Panc1 (cell line): ENCODE results near the gene MAP1B. TPM values are rescaled to one million over a fixed set of nuclear protein-coding genes. Genes with fewer than 3 reads are reported as not detected.
A peak's percentile ranks its signal among the peaks of the same experiment; 100 is the strongest.

ENCODE experiments used
- ATAC-seq: fragments of 200-7000 bp; cut with Tn5 transposase; 2 replicates; pipeline ENCODE4 v1.9.1; 2020; ENCODE audit warnings: mild to moderate bottlenecking, moderate library complexity
- BruUV-seq: library from RNA; stranded (reverse); fragments of 400-500 nt; replicated peaks from 2 replicates; lab custom pipeline; 2021; lab: Mats Ljungman, UMichigan
- CTCF ChIA-PET: fragments of 300-600 bp; sonication (Branson Sonifier 250); formaldehyde crosslinking; loops from one replicate; lab custom pipeline; 2022; ENCODE audit warnings: antibody characterized with exemption; lab: Charles Lee
- POLR2A ChIA-PET: fragments of 300-600 bp; sonication (Branson Sonifier 250); formaldehyde crosslinking; loops from one replicate; lab custom pipeline; 2022; ENCODE audit warnings: antibody characterized with exemption; lab: Charles Lee
- DNase-seq: peaks from one replicate; pipeline ENCODE4 v3.0.0-alpha.2; 2010; ENCODE audit warnings: low read depth, low spot score
- H3K27ac ChIP-seq: 2 replicates; pipeline ENCODE4 v1.5.1; 2011; ENCODE audit warnings: mild to moderate bottlenecking, low read length, inconsistent platforms
- H3K27me3 ChIP-seq: fragments of 200-500 bp; sonication (Bioruptor generic); 2 replicates; pipeline ENCODE4 v1.6.0; 2014; ENCODE audit warnings: low read length, inconsistent platforms; ENCODE audit not compliant: control insufficient read depth, insufficient read depth
- H3K36me3 ChIP-seq: fragments of 200-500 bp; sonication (Bioruptor generic); 2 replicates; pipeline ENCODE4 v1.5.1; 2014; ENCODE audit warnings: inconsistent platforms, mild to moderate bottlenecking, low read length, moderate library complexity; ENCODE audit not compliant: control insufficient read depth, insufficient read depth
- H3K4me1 ChIP-seq: 2 replicates; pipeline ENCODE4 v1.5.1; 2011; ENCODE audit warnings: inconsistent platforms, mild to moderate bottlenecking, low read length, moderate library complexity; ENCODE audit not compliant: control insufficient read depth, insufficient read depth
- H3K4me3 ChIP-seq, 2 experiments: 2 replicates each; pipeline ENCODE4 v1.5.1; 2011 to 2012; ENCODE audit warnings: low read depth in 2 of 2, low read length in 2 of 2, mild to moderate bottlenecking in 2 of 2, inconsistent platforms in 1 of 2, moderate library complexity in 1 of 2
- H3K9me3 ChIP-seq: fragments of 200-500 bp; sonication (Bioruptor generic); 2 replicates; pipeline ENCODE4 v1.5.1; 2014; ENCODE audit warnings: low read depth, mild to moderate bottlenecking, inconsistent platforms, low read length, moderate library complexity; ENCODE audit not compliant: control insufficient read depth, insufficient read depth
- CTCF ChIP-seq: fragments of 450-650 bp; IDR thresholded peaks from 2 replicates; pipeline ENCODE4 v1.5.1; 2017; ENCODE audit warnings: mild to moderate bottlenecking
- POLR2AphosphoS5 ChIP-seq: IDR thresholded peaks from 2 replicates; pipeline ENCODE4 v1.6.1; 2012; ENCODE audit warnings: mild to moderate bottlenecking, low read depth, low read length, moderate library complexity
- REST ChIP-seq, 2 experiments: IDR thresholded peaks; 2 replicates each; pipeline ENCODE4 v1.6.1; 2011 to 2012; ENCODE audit warnings: low read depth in 2 of 2, control low read depth in 1 of 2, low read length in 1 of 2, mild to moderate bottlenecking in 1 of 2, moderate library complexity in 1 of 2; ENCODE audit not compliant: insufficient read depth in 1 of 2
- SIN3A ChIP-seq: IDR thresholded peaks from 2 replicates; pipeline ENCODE4 v1.6.1; 2012; ENCODE audit warnings: low read depth, mild to moderate bottlenecking, low read length, moderate library complexity, borderline replicate concordance; ENCODE audit not compliant: insufficient read depth
- TCF7L2 ChIP-seq: IDR thresholded peaks from 2 replicates; pipeline ENCODE4 v1.6.1; 2011; ENCODE audit warnings: mild to moderate bottlenecking, low read depth, low read length, inconsistent platforms
- in situ Hi-C: cut with HindIII; loops from 2 replicates; pipeline ENCODE4 v1.10.0; 2016; ENCODE audit warnings: low sequenced_read_pairs, low pct_unique_long_range_greater_than_20kb
- intact Hi-C: fragments of 100-400 bp; cut with micrococcal nuclease; formaldehyde crosslinking; loops from one replicate; pipeline ENCODE4 v1.10.0; 2022; ENCODE audit not compliant: unreplicated experiment
- total RNA-seq: library from RNA; stranded (reverse); gene quantifications from one replicate; pipeline ENCODE4 v1.2.1, GENCODE V29; 2021; ENCODE audit not compliant: unreplicated experiment

Gene MAP1B
- total RNA-seq, 1 experiment from 2014 or later: 82.3 TPM

GRCh38 chr5:72133212-72133990 lies 26.1 kb downstream of the MAP1B start:
- intact Hi-C loops (loop anchor here (10.0 kb wide), 1 partner anchor 141 kb away; no protein-coding TSS in a partner anchor), in situ Hi-C loops (no loop called here)
- Histone ChIP-seq H3K36me3 (no peaks in the 10 kb centered on the region; the same call in 1 of the 2 replicates), H3K27me3 (no peaks in the 10 kb centered on the region), H3K4me3 (no peak overlapping the region), H3K9me3 (no peaks in the 10 kb centered on the region), H3K4me1 (no peaks in the 10 kb centered on the region; the same call in 1 of the 2 replicates), H3K27ac (no peak overlapping the region)
- ATAC-seq (peak; percentile 42; the same call in 1 of the 2 replicates), DNase-seq (peak; percentile 45)
- TF ChIP-seq SIN3A: no peak
- TF ChIP-seq REST (IDR thresholded peaks at IDR 0.05; ENCODE audit: insufficient read depth in 1 of 2, low read depth in 2 of 2, low read length in 1 of 2): no peak
- TF ChIP-seq CTCF: no peak
- no peak for TF ChIP-seq POLR2AphosphoS5
- no peak for TF ChIP-seq TCF7L2
- CTCF ChIA-PET: no interaction called here
- POLR2A ChIA-PET: no interaction called here
- BruUV-seq: no TSS peak

GRCh38 chr5:72134226-72134899 lies 27.1 kb downstream of the MAP1B start:
- H3K4me1 ChIP-seq: no peaks in the 10 kb centered on the region; the same call in 1 of the 2 replicates
- H3K4me3 ChIP-seq: no peak overlapping the region
- ChIA-PET CTCF (no interaction called here), POLR2A (no interaction called here)
- H3K9me3 ChIP-seq: no peaks in the 10 kb centered on the region
- H3K27ac ChIP-seq: no peak overlapping the region
- H3K36me3 ChIP-seq: no peaks in the 10 kb centered on the region; the same call in 1 of the 2 replicates
- intact Hi-C loops: loop anchor here (10.0 kb wide), 1 partner anchor 140 kb away; no protein-coding TSS in a partner anchor
- in situ Hi-C loops: no loop called here
- no peak for TF ChIP-seq SIN3A
- no peak for TF ChIP-seq POLR2AphosphoS5
- TF ChIP-seq CTCF: no peak
- TF ChIP-seq REST (IDR thresholded peaks at IDR 0.05; ENCODE audit: insufficient read depth in 1 of 2, low read depth in 2 of 2, low read length in 1 of 2): no peak
- no peak for TF ChIP-seq TCF7L2
- no TSS peak for BruUV-seq
- ATAC-seq (no peak), DNase-seq (no peak)
- H3K27me3 ChIP-seq: no peaks in the 10 kb centered on the region
